PC-9 (cell line): Measurements from ENCODE around the gene CYLD. TPM values are rescaled to one million over a fixed set of nuclear protein-coding genes. Genes with fewer than 3 reads are reported as not detected.

Experiments
- BruUV-seq: library from RNA; stranded (reverse); fragments of 400-500 nt; replicated peaks from 2 replicates; lab custom pipeline; 2021; lab: Mats Ljungman, UMichigan
- CTCF ChIA-PET: fragments of 300-600 bp; sonication (Branson Sonifier 250); formaldehyde crosslinking; loops from one replicate; lab custom pipeline; 2022; ENCODE audit warnings: antibody characterized with exemption; lab: Charles Lee
- POLR2A ChIA-PET: fragments of 300-600 bp; sonication (Branson Sonifier 250); formaldehyde crosslinking; loops from one replicate; lab custom pipeline; 2022; ENCODE audit warnings: antibody characterized with exemption; ENCODE audit not compliant: unreplicated experiment; lab: Charles Lee
- DNase-seq, 2 experiments: peaks; one replicate each; pipeline versions ENCODE4 v3.0.0 to v3.0.0-alpha.2; 2015 to 2022; ENCODE audit warnings: mixed read lengths in 1 of 2
- H2AFZ ChIP-seq: fragments of 200-600 bp; sonication (generic); 2 replicates; pipeline ENCODE4 v1.8.1; 2017; ENCODE audit warnings: antibody characterized with exemption
- H3F3A ChIP-seq: fragments of 200-600 bp; sonication (generic); 2 replicates; pipeline ENCODE4 v1.8.1; 2017; ENCODE audit warnings: antibody characterized with exemption, mild to moderate bottlenecking, low read depth; ENCODE audit not compliant: insufficient read depth
- H3K27ac ChIP-seq: fragments of 200-600 bp; sonication (generic); 2 replicates; pipeline ENCODE4 v1.6.1; 2016; ENCODE audit warnings: mixed run types
- H3K27me3 ChIP-seq: fragments of 200-600 bp; sonication (generic); 2 replicates; pipeline ENCODE4 v1.6.1; 2016; ENCODE audit warnings: low read depth, mixed run types; ENCODE audit not compliant: insufficient read depth
- H3K36me3 ChIP-seq: fragments of 200-600 bp; sonication (generic); 2 replicates; pipeline ENCODE4 v1.6.1; 2016; ENCODE audit warnings: low read depth, mixed run types
- H3K4me1 ChIP-seq: fragments of 200-600 bp; sonication (generic); replicated peaks from 2 replicates; pipeline ENCODE4 v1.6.1; 2016; ENCODE audit warnings: mixed run types; ENCODE audit not compliant: insufficient read depth
- H3K4me2 ChIP-seq: fragments of 200-600 bp; sonication (generic); 2 replicates; pipeline ENCODE4 v1.6.1; 2017; ENCODE audit warnings: mixed run types
- H3K4me3 ChIP-seq: fragments of 200-600 bp; sonication (generic); 2 replicates; pipeline ENCODE4 v1.6.1; 2016; ENCODE audit warnings: mixed run types
- H3K79me2 ChIP-seq: fragments of 200-600 bp; sonication (generic); 2 replicates; pipeline ENCODE4 v1.6.1; 2017; ENCODE audit warnings: low read depth, mixed run types
- H3K9me2 ChIP-seq: fragments of 200-600 bp; sonication (generic); 2 replicates; pipeline ENCODE4 v1.8.1; 2017; ENCODE audit warnings: mild to moderate bottlenecking; ENCODE audit not compliant: insufficient read depth
- H3K9me3 ChIP-seq: fragments of 200-600 bp; sonication (generic); 2 replicates; pipeline ENCODE4 v1.8.1; 2016; ENCODE audit warnings: low read depth; ENCODE audit not compliant: insufficient read depth
- H4K20me1 ChIP-seq: fragments of 200-600 bp; sonication (generic); 2 replicates; pipeline ENCODE4 v1.8.1; 2017; ENCODE audit not compliant: insufficient read depth
- EZH2 ChIP-seq: fragments of 200-600 bp; sonication (generic); IDR thresholded peaks from 2 replicates; pipeline ENCODE4 v1.8.0; 2017; ENCODE audit warnings: antibody characterized with exemption, low read depth
- intact Hi-C: fragments of 100-400 bp; cut with micrococcal nuclease; formaldehyde crosslinking; loops from one replicate; pipeline ENCODE4 v1.10.0; 2022; ENCODE audit not compliant: unreplicated experiment
- total RNA-seq: library from RNA; stranded (reverse); gene quantifications from 2 replicates; pipeline ENCODE4 v1.2.3, GENCODE V29; 2021
- TF ChIP-seq, protein P1 (sequence below): fragments of 200-600 bp; sonication (generic); conservative IDR thresholded peaks from 2 replicates; pipeline ENCODE4 v1.6.1; 2017; ENCODE audit warnings: mixed run types, antibody characterized with exemption, mild to moderate bottlenecking, moderate library complexity

Gene CYLD
- total RNA-seq, 1 experiment from 2014 or later: 19.0 TPM

DNA sequence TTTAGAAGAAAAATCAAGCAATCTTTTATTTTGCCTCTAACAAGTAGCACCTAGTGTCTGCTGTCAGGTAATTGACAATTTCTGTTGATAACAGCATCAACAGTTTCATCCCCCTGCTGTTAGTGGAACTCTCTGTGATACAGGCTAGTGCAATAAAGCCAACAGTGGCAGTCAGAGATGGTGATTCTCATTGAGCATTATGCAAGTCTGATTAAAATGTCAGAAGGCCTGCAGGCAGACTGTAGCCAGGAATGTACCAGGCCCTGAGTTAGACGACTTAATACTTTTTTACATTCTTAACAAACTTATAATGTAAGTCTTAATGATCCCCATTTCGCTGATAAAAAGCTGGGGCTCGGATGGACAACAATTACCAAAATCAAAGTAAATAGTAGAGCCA is 14.6 kb downstream of the CYLD start:
- ChIA-PET POLR2A (no interaction called here), CTCF (no interaction called here)

DNA sequence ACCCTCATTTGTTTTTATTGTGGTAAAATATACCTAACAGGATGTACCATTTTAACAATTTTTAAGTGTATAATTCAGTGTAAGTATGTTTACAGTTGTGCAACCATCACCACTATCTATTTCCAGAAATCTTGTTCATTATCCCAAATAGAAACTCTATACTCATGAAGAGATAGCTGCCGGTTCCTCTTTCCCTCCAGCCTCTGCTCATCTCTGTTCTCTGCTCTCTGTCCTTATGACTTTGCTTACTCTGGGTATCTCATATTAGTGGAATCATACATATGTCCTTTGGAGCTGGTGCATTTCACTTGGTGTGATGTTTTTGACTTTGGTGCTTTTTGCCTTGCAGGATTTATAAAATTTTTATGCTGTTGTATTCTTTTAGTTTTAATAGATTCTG is 19.4 kb downstream of the CYLD start:
- POLR2A ChIA-PET: no interaction called here
- no peaks in the 10 kb centered on the region for H3K4me1 ChIP-seq
- CTCF ChIA-PET: no interaction called here
- no peaks in the 10 kb centered on the region for H3K79me2 ChIP-seq
- no peaks in the 10 kb centered on the region for H3K9me2 ChIP-seq
- intact Hi-C loops: no loop called here
- DNase-seq: no peak
- no peak overlapping the region for H3K27ac ChIP-seq
- no peaks in the 10 kb centered on the region; the same call in 1 of the 2 replicates for H3K9me3 ChIP-seq
- H3K36me3 ChIP-seq: no peaks in the 10 kb centered on the region
- H3F3A ChIP-seq: no peaks in the 10 kb centered on the region
- TF ChIP-seq, protein P1, sequence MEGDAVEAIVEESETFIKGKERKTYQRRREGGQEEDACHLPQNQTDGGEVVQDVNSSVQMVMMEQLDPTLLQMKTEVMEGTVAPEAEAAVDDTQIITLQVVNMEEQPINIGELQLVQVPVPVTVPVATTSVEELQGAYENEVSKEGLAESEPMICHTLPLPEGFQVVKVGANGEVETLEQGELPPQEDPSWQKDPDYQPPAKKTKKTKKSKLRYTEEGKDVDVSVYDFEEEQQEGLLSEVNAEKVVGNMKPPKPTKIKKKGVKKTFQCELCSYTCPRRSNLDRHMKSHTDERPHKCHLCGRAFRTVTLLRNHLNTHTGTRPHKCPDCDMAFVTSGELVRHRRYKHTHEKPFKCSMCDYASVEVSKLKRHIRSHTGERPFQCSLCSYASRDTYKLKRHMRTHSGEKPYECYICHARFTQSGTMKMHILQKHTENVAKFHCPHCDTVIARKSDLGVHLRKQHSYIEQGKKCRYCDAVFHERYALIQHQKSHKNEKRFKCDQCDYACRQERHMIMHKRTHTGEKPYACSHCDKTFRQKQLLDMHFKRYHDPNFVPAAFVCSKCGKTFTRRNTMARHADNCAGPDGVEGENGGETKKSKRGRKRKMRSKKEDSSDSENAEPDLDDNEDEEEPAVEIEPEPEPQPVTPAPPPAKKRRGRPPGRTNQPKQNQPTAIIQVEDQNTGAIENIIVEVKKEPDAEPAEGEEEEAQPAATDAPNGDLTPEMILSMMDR: no peak
- TF ChIP-seq EZH2: no peak
- no peaks in the 10 kb centered on the region for H4K20me1 ChIP-seq
- BruUV-seq: no TSS peak
- no peak overlapping the region for H2AFZ ChIP-seq
- H3K4me2 ChIP-seq: no peak overlapping the region
- no peak overlapping the region for H3K4me3 ChIP-seq
- H3K27me3 ChIP-seq: no peaks in the 10 kb centered on the region

More for the DNA sequence above, 14.6 kb downstream of the CYLD start:
- no peak overlapping the region for H3K27ac ChIP-seq
- intact Hi-C loops: no loop called here
- H3K4me2 ChIP-seq: no peak overlapping the region
- no peaks in the 10 kb centered on the region for H3K36me3 ChIP-seq
- no peak for DNase-seq
- H3K4me3 ChIP-seq: no peak overlapping the region
- H3F3A ChIP-seq: no peaks in the 10 kb centered on the region
- H3K27me3 ChIP-seq: no peaks in the 10 kb centered on the region
- H3K9me3 ChIP-seq: no peaks in the 10 kb centered on the region
- no peaks in the 10 kb centered on the region for H3K9me2 ChIP-seq
- H3K4me1 ChIP-seq: no peaks in the 10 kb centered on the region
- BruUV-seq: no TSS peak
- no peak overlapping the region for H2AFZ ChIP-seq
- TF ChIP-seq, protein P1: no peak
- no peak for TF ChIP-seq EZH2
- no peaks in the 10 kb centered on the region for H3K79me2 ChIP-seq
- H4K20me1 ChIP-seq: no peaks in the 10 kb centered on the region

DNA sequence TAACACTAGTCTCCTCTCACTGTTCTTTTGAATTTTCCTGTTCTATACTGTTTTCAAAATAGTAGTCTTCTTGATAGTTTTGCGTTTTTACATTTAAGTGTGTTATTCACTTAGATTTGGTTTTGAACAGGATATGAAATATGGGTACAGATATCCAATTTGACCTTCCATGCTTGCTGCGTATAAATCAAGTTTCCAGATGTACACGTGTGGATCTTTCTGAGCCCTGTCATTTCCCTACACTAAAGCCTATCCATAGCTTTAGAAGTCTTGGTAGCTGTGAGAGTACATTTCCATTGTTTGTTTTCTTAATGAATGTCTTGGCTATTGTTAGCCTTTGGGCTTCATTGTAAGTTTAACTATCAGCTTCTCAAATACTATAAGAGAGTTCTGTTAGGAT is 20.4 kb downstream of the CYLD start:
- no peak for TF ChIP-seq EZH2
- TF ChIP-seq, protein P1: no peak
- no peaks in the 10 kb centered on the region for H3K79me2 ChIP-seq
- H3F3A ChIP-seq: no peaks in the 10 kb centered on the region
- DNase-seq: no peak
- H3K4me1 ChIP-seq: no peaks in the 10 kb centered on the region
- ChIA-PET POLR2A (no interaction called here), CTCF (no interaction called here)
- H3K27ac ChIP-seq: no peak overlapping the region
- H3K36me3 ChIP-seq: no peaks in the 10 kb centered on the region
- H3K9me2 ChIP-seq: no peaks in the 10 kb centered on the region
- no peaks in the 10 kb centered on the region for H4K20me1 ChIP-seq
- no peak overlapping the region for H3K4me3 ChIP-seq
- H3K27me3 ChIP-seq: no peaks in the 10 kb centered on the region
- no peak overlapping the region for H2AFZ ChIP-seq
- no peaks in the 10 kb centered on the region; the same call in 1 of the 2 replicates for H3K9me3 ChIP-seq
- intact Hi-C loops: no loop called here
- no TSS peak for BruUV-seq
- no peak overlapping the region for H3K4me2 ChIP-seq
